Natural killer cell (primary cell): Measurements from ENCODE around the gene ZNF816. TPM values are rescaled to one million over a fixed set of nuclear protein-coding genes. Genes with fewer than 3 reads are reported as not detected.
"Not testable (repeated sequence)": the region's sequence is repeated elsewhere in the genome, so short reads cannot be mapped to it uniquely, and the experiment has no call there.

ENCODE experiments used
- ATAC-seq, 3 donors: fragments of 150-1000 bp in 2 of 3; fragments of 200-7000 bp in 1 of 3; cut with Tn5 transposase; 1 replicate in 1 of 3; 2 replicates in 2 of 3; pipeline ENCODE4 v1.10.0; 2021; ENCODE audit warnings: mild to moderate bottlenecking in 2 of 3, moderate library complexity in 2 of 3
- DNase-seq, 2 donors: peaks; one replicate each; pipeline versions ENCODE4 v3.0.0 to v3.0.0-alpha.2; 2013 to 2021; ENCODE audit warnings: mixed read lengths in 1 of 2
- H3K27ac ChIP-seq: one replicate; pipeline ENCODE4 v1.5.1; 2013; ENCODE audit warnings: mild to moderate bottlenecking, low read length
- H3K27me3 ChIP-seq: one replicate; pipeline ENCODE4 v1.6.1; 2013; ENCODE audit warnings: low read length; ENCODE audit not compliant: control insufficient read depth, insufficient read depth
- H3K36me3 ChIP-seq: one replicate; pipeline ENCODE4 v1.6.1; 2013; ENCODE audit warnings: low read length; ENCODE audit not compliant: control insufficient read depth, insufficient read depth
- H3K4me1 ChIP-seq: one replicate; pipeline ENCODE4 v1.6.1; 2013; ENCODE audit warnings: low read length; ENCODE audit not compliant: control insufficient read depth, insufficient read depth
- H3K4me3 ChIP-seq: one replicate; pipeline ENCODE4 v1.5.1; 2013; ENCODE audit warnings: low read length
- H3K9me3 ChIP-seq: one replicate; pipeline ENCODE4 v1.6.1; 2013; ENCODE audit warnings: low read length; ENCODE audit not compliant: control insufficient read depth, insufficient read depth
- H3K27ac Mint-ChIP-seq, 2 donors: one replicate each; pipeline ENCODE4 v1.8.0; 2022; ENCODE audit warnings: mild to moderate bottlenecking in 2 of 2, mixed read lengths in 2 of 2, moderate library complexity in 1 of 2
- H3K27me3 Mint-ChIP-seq, 2 donors: one replicate each; pipeline ENCODE4 v1.8.0; 2022; ENCODE audit warnings: low read depth in 2 of 2, mixed read lengths in 2 of 2
- H3K36me3 Mint-ChIP-seq: one replicate; pipeline ENCODE4 v1.8.0; 2022; ENCODE audit warnings: mixed read lengths
- H3K4me1 Mint-ChIP-seq, 2 donors: one replicate each; pipeline ENCODE4 v1.8.0; 2022; ENCODE audit warnings: mixed read lengths in 2 of 2
- H3K4me3 Mint-ChIP-seq: one replicate; pipeline ENCODE4 v1.8.0; 2022; ENCODE audit warnings: mild to moderate bottlenecking, moderate library complexity, mixed read lengths
- H3K9me3 Mint-ChIP-seq, 2 donors: one replicate each; pipeline ENCODE4 v1.8.0; 2022; ENCODE audit warnings: mixed read lengths in 2 of 2
- WGBS: methylation state at CpG from one replicate; pipeline ENCODE4 v1.1.7; 2013; ENCODE audit warnings: missing lambda C conversion rate; ENCODE audit not compliant: insufficient coverage; 5-methylcytosine and 5-hydroxymethylcytosine counted together
- intact Hi-C: fragments of 100-400 bp; cut with micrococcal nuclease; formaldehyde crosslinking; loops from one replicate; pipeline ENCODE4 v1.14.2; 2022
- total RNA-seq, 4 donors: library from RNA; stranded (reverse); fragments of 120-200 nt in 1 of 4; gene quantifications; one replicate each; pipeline versions ENCODE4 v1.2.3 to v1.2.4, GENCODE V29; 2013 to 2022
- TF ChIP-seq, protein P1 (sequence below): fragments of 200-600 bp; IDR thresholded peaks from one replicate; pipeline ENCODE4 v1.8.0; 2022; ENCODE audit warnings: antibody characterized with exemption

The ZNF816 gene
- total RNA-seq, 3 donors from 2014 or later (not counting 1 experiment from before 2014, with no cell fraction given), result 4.1 to 11.3 (median 7.7) TPM

DNA sequence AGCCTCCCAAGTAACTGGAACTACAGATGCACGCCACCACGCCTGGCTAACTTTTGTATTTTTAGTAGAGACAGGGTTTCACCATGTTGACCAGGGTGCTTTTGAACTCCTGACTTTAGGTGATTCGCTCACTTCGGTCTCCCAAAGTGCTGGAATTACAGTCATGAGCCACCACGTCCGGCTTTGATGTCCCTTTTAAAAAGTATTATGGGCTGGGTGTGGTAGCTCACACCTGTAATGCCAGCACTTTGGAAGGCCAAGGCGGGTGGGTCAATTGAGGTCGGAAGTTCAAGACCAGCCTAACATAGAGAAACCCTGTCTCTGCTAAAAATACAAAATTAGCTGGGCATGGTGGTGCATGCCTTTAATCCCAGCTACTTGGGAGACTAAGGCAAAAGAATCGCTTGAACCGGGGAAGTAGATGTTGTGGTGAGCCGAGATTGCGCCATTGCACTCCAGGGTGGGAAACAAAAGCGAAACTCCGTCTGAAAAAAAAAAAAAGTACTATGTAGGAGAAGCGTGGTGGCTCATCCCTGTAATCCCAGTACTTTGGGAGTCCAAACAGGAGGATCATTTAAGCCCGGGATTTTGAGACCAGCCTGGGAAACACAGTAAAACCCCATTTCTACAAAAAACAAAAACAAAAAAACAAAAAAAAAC lies 28.2 kb upstream of the ZNF816 start:
- DNase-seq, result no peak
- H3K4me3 ChIP-seq, result no peak overlapping the region
- H3K36me3 ChIP-seq, result no peaks in the 10 kb centered on the region
- no peak overlapping the region for H3K27ac ChIP-seq
- H3K27me3 ChIP-seq, result no peaks in the 10 kb centered on the region
- H3K4me3 Mint-ChIP-seq, result no peak overlapping the region
- peaks cover 10% of the 10 kb centered on the region for H3K36me3 Mint-ChIP-seq
- H3K9me3 Mint-ChIP-seq, result peaks cover 0 to 8% of the 10 kb centered on the region in 2 donors
- no peak overlapping the region for H3K27ac Mint-ChIP-seq
- ATAC-seq, result no peak
- TF ChIP-seq, protein P1, sequence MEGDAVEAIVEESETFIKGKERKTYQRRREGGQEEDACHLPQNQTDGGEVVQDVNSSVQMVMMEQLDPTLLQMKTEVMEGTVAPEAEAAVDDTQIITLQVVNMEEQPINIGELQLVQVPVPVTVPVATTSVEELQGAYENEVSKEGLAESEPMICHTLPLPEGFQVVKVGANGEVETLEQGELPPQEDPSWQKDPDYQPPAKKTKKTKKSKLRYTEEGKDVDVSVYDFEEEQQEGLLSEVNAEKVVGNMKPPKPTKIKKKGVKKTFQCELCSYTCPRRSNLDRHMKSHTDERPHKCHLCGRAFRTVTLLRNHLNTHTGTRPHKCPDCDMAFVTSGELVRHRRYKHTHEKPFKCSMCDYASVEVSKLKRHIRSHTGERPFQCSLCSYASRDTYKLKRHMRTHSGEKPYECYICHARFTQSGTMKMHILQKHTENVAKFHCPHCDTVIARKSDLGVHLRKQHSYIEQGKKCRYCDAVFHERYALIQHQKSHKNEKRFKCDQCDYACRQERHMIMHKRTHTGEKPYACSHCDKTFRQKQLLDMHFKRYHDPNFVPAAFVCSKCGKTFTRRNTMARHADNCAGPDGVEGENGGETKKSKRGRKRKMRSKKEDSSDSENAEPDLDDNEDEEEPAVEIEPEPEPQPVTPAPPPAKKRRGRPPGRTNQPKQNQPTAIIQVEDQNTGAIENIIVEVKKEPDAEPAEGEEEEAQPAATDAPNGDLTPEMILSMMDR, result no peak
- intact Hi-C loops, result no loop called here
- 95% methylated on average over 16 of the region's 16 CpGs for WGBS
- peaks cover 0 to 13% of the 10 kb centered on the region in 2 donors for H3K27me3 Mint-ChIP-seq
- H3K4me1 Mint-ChIP-seq, result peaks cover 8 to 14% of the 10 kb centered on the region in 2 donors
- peaks cover 16% of the 10 kb centered on the region for H3K4me1 ChIP-seq
- H3K9me3 ChIP-seq, result peaks cover 8% of the 10 kb centered on the region

DNA sequence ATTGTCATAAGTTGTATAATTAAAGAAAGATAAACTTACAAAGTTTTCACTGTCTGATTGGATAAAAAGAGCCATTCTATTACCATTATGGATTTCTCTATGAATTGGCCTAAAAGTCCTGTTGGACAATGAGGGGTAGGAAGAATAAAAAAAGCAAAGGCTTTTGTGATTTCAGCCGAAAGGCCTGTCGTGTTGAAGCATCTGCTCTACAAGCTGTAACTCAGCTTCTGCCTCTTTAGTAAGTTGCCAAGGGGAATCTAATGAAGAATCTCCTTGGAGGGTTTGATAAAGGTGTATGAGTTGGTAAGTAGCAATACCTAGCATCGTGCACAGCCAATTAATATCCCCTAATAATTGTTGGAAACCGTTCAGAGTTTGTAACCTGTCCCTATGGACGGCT lies 25.8 kb upstream of the ZNF816 start:
- intact Hi-C loops, result no loop called here
- H3K36me3 ChIP-seq, result no peaks in the 10 kb centered on the region
- peaks cover 18% of the 10 kb centered on the region for H3K9me3 ChIP-seq
- TF ChIP-seq, protein P1, result no peak
- DNase-seq (no peak), ATAC-seq (no peak)
- peaks cover 10% of the 10 kb centered on the region for H3K4me1 ChIP-seq
- WGBS, result 96% methylated on average over 4 of the region's 5 CpGs
- Mint-ChIP-seq H3K4me3 (no peak overlapping the region), H3K36me3 (peaks cover 19% of the 10 kb centered on the region), H3K9me3 (peaks cover 2 to 14% of the 10 kb centered on the region in 2 donors), H3K27ac (no peak overlapping the region), H3K4me1 (peaks cover 8 to 14% of the 10 kb centered on the region in 2 donors), H3K27me3 (peaks cover 0 to 10% of the 10 kb centered on the region in 2 donors)
- no peaks in the 10 kb centered on the region for H3K27me3 ChIP-seq
- H3K4me3 ChIP-seq, result no peak overlapping the region
- H3K27ac ChIP-seq, result no peak overlapping the region

DNA sequence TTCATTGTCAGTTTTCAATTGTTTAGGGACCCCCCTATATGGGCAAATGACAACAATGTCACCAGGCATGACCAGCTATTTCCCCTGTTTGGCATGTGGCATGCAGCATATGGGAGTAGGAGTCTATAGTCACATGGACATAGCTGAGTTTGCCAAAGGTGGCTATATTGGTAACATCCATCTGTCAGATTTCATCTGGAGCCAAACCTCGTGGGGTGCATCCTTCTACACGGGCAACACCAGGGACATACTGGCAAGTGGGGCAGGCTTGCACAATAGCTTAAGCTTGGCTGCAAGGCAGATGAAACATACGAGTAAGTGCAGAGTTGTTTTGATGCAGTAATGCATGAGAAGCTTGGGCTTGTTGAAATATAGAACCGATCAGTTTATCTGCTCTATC lies 24.5 kb upstream of the ZNF816 start:
- intact Hi-C loops, result no loop called here
- no peak overlapping the region for H3K27ac ChIP-seq
- DNase-seq (no peak), ATAC-seq (no peak)
- H3K9me3 Mint-ChIP-seq, result peaks cover 2 to 11% of the 10 kb centered on the region in 2 donors
- TF ChIP-seq, protein P1, result no peak
- no peak overlapping the region for H3K4me3 ChIP-seq
- no peak overlapping the region for H3K4me3 Mint-ChIP-seq
- H3K27ac Mint-ChIP-seq, result no peak overlapping the region
- WGBS, result 93% methylated on average over 4 of the region's 4 CpGs
- H3K4me1 ChIP-seq, result no peaks in the 10 kb centered on the region
- H3K27me3 Mint-ChIP-seq, result peaks cover 0 to 4% of the 10 kb centered on the region in 2 donors
- no peaks in the 10 kb centered on the region for H3K27me3 ChIP-seq
- peaks cover 19% of the 10 kb centered on the region for H3K36me3 Mint-ChIP-seq
- H3K9me3 ChIP-seq, result peaks cover 18% of the 10 kb centered on the region
- H3K36me3 ChIP-seq, result no peaks in the 10 kb centered on the region
- H3K4me1 Mint-ChIP-seq, result peaks cover 2 to 5% of the 10 kb centered on the region in 2 donors

DNA sequence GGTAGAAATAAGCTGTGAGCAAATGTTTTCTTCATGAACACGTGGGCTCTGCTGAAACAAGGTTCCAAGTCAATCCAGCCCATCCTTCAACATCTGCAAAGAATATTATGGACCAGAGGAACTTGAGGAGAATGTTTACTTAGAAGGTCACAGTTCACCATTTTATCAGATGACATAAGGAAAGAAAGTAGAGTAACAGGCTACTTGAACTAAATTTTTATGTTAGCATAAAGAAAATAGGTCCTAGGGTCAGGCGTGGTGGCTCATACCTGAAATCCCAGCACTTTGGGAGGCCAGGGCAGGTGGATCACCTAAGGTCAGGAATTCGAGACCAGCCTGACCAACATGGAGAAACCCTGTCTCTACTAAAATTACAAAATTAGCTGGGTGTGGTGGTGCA lies 20.5 kb upstream of the ZNF816 start:
- H3K4me3 ChIP-seq, intact Hi-C loops, ATAC-seq, H3K27ac Mint-ChIP-seq, H3K36me3 ChIP-seq, H3K4me1 ChIP-seq, DNase-seq, H3K27me3 Mint-ChIP-seq, H3K27ac ChIP-seq, H3K27me3 ChIP-seq, H3K4me1 Mint-ChIP-seq, H3K4me3 Mint-ChIP-seq: not testable (repeated sequence)
- H3K9me3 Mint-ChIP-seq, result peaks cover 2 to 11% of the 10 kb centered on the region in 2 donors
- H3K9me3 ChIP-seq, result peaks cover 18% of the 10 kb centered on the region
- H3K36me3 Mint-ChIP-seq, result peaks cover 19% of the 10 kb centered on the region
- WGBS, result 83% methylated on average over 2 of the region's 3 CpGs
